IMR-90 (cell line): ENCODE data around the gene SLC25A11. TPM values are rescaled to one million over a fixed set of nuclear protein-coding genes. Genes with fewer than 3 reads are reported as not detected.

Experiments
- ATAC-seq: fragments of 200-7000 bp; cut with Tn5 transposase; 2 replicates; pipeline ENCODE4 v1.9.1; 2020; ENCODE audit warnings: low read depth, mild to moderate bottlenecking, moderate library complexity
- BruUV-seq: library from RNA; stranded (reverse); fragments of 400-500 nt; replicated peaks from 2 replicates; lab custom pipeline; 2021; lab: Mats Ljungman, UMichigan
- CTCF ChIA-PET: fragments of 300-600 bp; formaldehyde crosslinking; extraction: SDS; loops from one replicate; lab custom pipeline; 2021; ENCODE audit warnings: antibody characterized with exemption; lab: Yijun Ruan, JAX
- POLR2A ChIA-PET: fragments of 300-600 bp; sonication (Branson Sonifier 250); formaldehyde crosslinking; loops from one replicate; lab custom pipeline; 2022; ENCODE audit warnings: antibody characterized with exemption; ENCODE audit not compliant: unreplicated experiment; lab: Charles Lee
- DNase-seq: peaks from one replicate; pipeline ENCODE4 v3.0.0; 2013
- H2AFZ ChIP-seq: replicated peaks from 2 replicates; pipeline ENCODE3; 2013; ENCODE audit warnings: low read length, mild to moderate bottlenecking; ENCODE audit not compliant: poor library complexity
- H2AK5ac ChIP-seq: 2 replicates; pipeline ENCODE4 v1.6.1; 2013; ENCODE audit warnings: low read depth, low read length, inconsistent platforms
- H2AK9ac ChIP-seq: replicated peaks from 2 replicates; pipeline ENCODE3; 2013; ENCODE audit warnings: mild to moderate bottlenecking, low read depth, low read length, moderate library complexity; ENCODE audit not compliant: poor library complexity
- H2BK120ac ChIP-seq: 2 replicates; pipeline ENCODE4 v1.6.1; 2013; ENCODE audit warnings: low read depth, low read length, inconsistent platforms
- H2BK15ac ChIP-seq: 3 replicates; pipeline ENCODE4 v1.6.1; 2013; ENCODE audit warnings: low read depth, low read length, inconsistent platforms
- H2BK20ac ChIP-seq: 2 replicates; pipeline ENCODE4 v1.6.1; 2013; ENCODE audit warnings: low read depth, mild to moderate bottlenecking, inconsistent platforms, low read length, moderate library complexity
- H2BK5ac ChIP-seq: 2 replicates; pipeline ENCODE4 v1.6.1; 2013; ENCODE audit warnings: mild to moderate bottlenecking, low read depth, low read length, inconsistent platforms; ENCODE audit not compliant: poor library complexity, severe bottlenecking
- H3K14ac ChIP-seq: replicated peaks from 2 replicates; pipeline ENCODE4 v1.6.1; 2013; ENCODE audit warnings: low read depth, low read length, inconsistent platforms
- H3K18ac ChIP-seq: 2 replicates; pipeline ENCODE4 v1.6.1; 2013; ENCODE audit warnings: low read depth, low read length, control low read depth
- H3K23ac ChIP-seq: 2 replicates; pipeline ENCODE4 v1.6.1; 2013; ENCODE audit warnings: low read depth, low read length, inconsistent platforms
- H3K27ac ChIP-seq: 2 replicates; pipeline ENCODE4 v1.5.1; 2013; ENCODE audit warnings: mild to moderate bottlenecking, control low read depth, low read length; ENCODE audit not compliant: insufficient read depth
- H3K27me3 ChIP-seq: 2 replicates; pipeline ENCODE4 v1.6.1; 2013; ENCODE audit warnings: low read length; ENCODE audit not compliant: control insufficient read depth, insufficient read depth
- H3K36me3 ChIP-seq: 2 replicates; pipeline ENCODE4 v1.6.1; 2013; ENCODE audit warnings: low read length, mixed read lengths; ENCODE audit not compliant: control insufficient read depth, insufficient read depth
- H3K4ac ChIP-seq: 2 replicates; pipeline ENCODE4 v1.6.1; 2013; ENCODE audit warnings: low read depth, low read length, inconsistent platforms
- H3K4me1 ChIP-seq: 2 replicates; pipeline ENCODE4 v1.6.1; 2013; ENCODE audit warnings: low read length, mixed read lengths; ENCODE audit not compliant: control insufficient read depth, insufficient read depth
- H3K4me2 ChIP-seq: 2 replicates; pipeline ENCODE4 v1.6.1; 2013; ENCODE audit warnings: low read depth, mild to moderate bottlenecking, control low read depth, low read length, moderate library complexity
- H3K4me3 ChIP-seq: 2 replicates; pipeline ENCODE4 v1.5.1; 2013; ENCODE audit warnings: low read depth, mild to moderate bottlenecking, control low read depth, low read length, moderate library complexity; ENCODE audit not compliant: insufficient read depth
- H3K56ac ChIP-seq: 2 replicates; pipeline ENCODE4 v1.6.1; 2013; ENCODE audit warnings: low read length, inconsistent platforms; ENCODE audit not compliant: insufficient read depth; ENCODE audit errors: extremely low read depth
- H3K79me1 ChIP-seq, 2 experiments: 2 replicates each; pipeline ENCODE4 v1.6.1; 2013; ENCODE audit warnings: low read length in 2 of 2, inconsistent platforms in 1 of 2, low read depth in 1 of 2
- H3K9ac ChIP-seq: 2 replicates; pipeline ENCODE4 v1.6.1; 2013; ENCODE audit warnings: low read depth, low read length, control low read depth
- H3K9me1 ChIP-seq: 2 replicates; pipeline ENCODE4 v1.6.1; 2013; ENCODE audit warnings: low read length, inconsistent platforms; ENCODE audit not compliant: insufficient read depth
- H3K9me3 ChIP-seq: 2 replicates; pipeline ENCODE4 v1.6.1; 2013; ENCODE audit warnings: low read length; ENCODE audit not compliant: control insufficient read depth, insufficient read depth
- H4K20me1 ChIP-seq: 2 replicates; pipeline ENCODE4 v1.6.1; 2013; ENCODE audit warnings: low read length, inconsistent platforms; ENCODE audit not compliant: insufficient read depth
- H4K5ac ChIP-seq: 2 replicates; pipeline ENCODE4 v1.6.1; 2013; ENCODE audit warnings: mild to moderate bottlenecking, low read depth, low read length, control low read depth
- H4K8ac ChIP-seq, 2 experiments: 2 replicates each; pipeline ENCODE4 v1.6.1; 2013; ENCODE audit warnings: low read depth in 2 of 2, low read length in 2 of 2, control low read depth in 1 of 2, inconsistent platforms in 1 of 2
- H4K91ac ChIP-seq: 2 replicates; pipeline ENCODE4 v1.6.1; 2013; ENCODE audit warnings: low read depth, low read length, inconsistent platforms; ENCODE audit not compliant: insufficient read depth
- CHD1 ChIP-seq: IDR thresholded peaks from 2 replicates; pipeline ENCODE4 v1.6.1; 2012; ENCODE audit warnings: low read depth, low read length, improper control_type of control experiment
- WGBS, 2 experiments: methylation state at CpG; one replicate each; pipeline versions ENCODE4 v1.1.5 to v1.1.7; 2013; ENCODE audit warnings: missing lambda C conversion rate in 2 of 2; ENCODE audit not compliant: insufficient read length in 1 of 2; ENCODE audit errors: extremely low coverage in 2 of 2; 5-methylcytosine and 5-hydroxymethylcytosine counted together
- dilution Hi-C: fragments of 300-500 bp; cut with HindIII; formaldehyde crosslinking; loops from one replicate; pipeline ENCODE4 v1.14.3; 2018; ENCODE audit warnings: low sequenced_read_pairs; ENCODE audit not compliant: unreplicated experiment
- in situ Hi-C: fragments of 300-500 bp; cut with MboI; formaldehyde crosslinking; loops from 3 replicates; pipeline ENCODE4 v1.14.3; 2019; ENCODE audit warnings: low sequenced_read_pairs, inconsistent platforms, mixed read lengths
- intact Hi-C: fragments of 100-400 bp; cut with micrococcal nuclease; formaldehyde crosslinking; loops from 2 replicates; pipeline ENCODE4 v1.10.0; 2022
- polyA plus RNA-seq, 3 experiments: library from polyadenylated mRNA; depleted of rRNA; stranded (reverse); fragments of >200 nt; gene quantifications; 2 replicates each; pipeline ENCODE4 v1.2.3, GENCODE V29; 2012; ENCODE audit warnings: low replicate concordance in 1 of 3
- total RNA-seq: library from RNA; depleted of rRNA; stranded (reverse); fragments of >200 nt; gene quantifications from 2 replicates; pipeline ENCODE4 v1.2.3, GENCODE V29; 2012
- TF ChIP-seq, protein P1 (sequence below): fragments of 150-350 bp; IDR thresholded peaks from 2 replicates; pipeline ENCODE4 v1.6.1; 2016; ENCODE audit warnings: low read depth, mild to moderate bottlenecking, low read length, moderate library complexity, borderline replicate concordance

Gene SLC25A11
- total and polyA plus RNA-seq, 2 of the 4 experiments (the other 2 are of a cell fraction), result 35.0 to 62.2 TPM

DNA sequence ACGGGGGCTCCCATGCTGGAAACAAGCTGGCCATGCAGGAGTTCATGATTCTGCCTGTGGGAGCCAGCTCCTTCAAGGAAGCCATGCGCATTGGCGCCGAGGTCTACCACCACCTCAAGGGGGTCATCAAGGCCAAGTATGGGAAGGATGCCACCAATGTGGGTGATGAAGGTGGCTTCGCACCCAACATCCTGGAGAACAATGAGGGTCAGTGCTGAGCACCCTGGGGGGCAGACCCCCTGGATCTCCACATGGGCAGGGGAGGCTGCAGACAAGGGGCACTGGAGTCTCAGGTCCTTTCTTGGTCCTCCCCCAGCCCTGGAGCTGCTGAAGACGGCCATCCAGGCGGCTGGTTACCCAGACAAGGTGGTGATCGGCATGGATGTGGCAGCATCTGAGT is 15.2 kb upstream of the SLC25A11 start:
- H3K14ac ChIP-seq, result no peak overlapping the region
- H3K79me1 ChIP-seq, result peaks cover 12 to 27% of the 10 kb centered on the region in 2 experiments; a peak in 3 of 4 replicates
- H2AK9ac ChIP-seq, result peak overlapping the region; percentile 28
- H3K36me3 ChIP-seq, result peaks cover 12% of the 10 kb centered on the region
- no peak overlapping the region for H2BK5ac ChIP-seq
- no peaks in the 10 kb centered on the region for H4K20me1 ChIP-seq
- no peak overlapping the region for H2BK120ac ChIP-seq
- in situ Hi-C loops (no loop called here), dilution Hi-C loops (no loop called here), intact Hi-C loops (no loop called here)
- no peak overlapping the region for H4K8ac ChIP-seq
- no peak overlapping the region for H4K91ac ChIP-seq
- no peak overlapping the region for H3K4ac ChIP-seq
- no peak overlapping the region for H2AK5ac ChIP-seq
- no peak overlapping the region for H3K56ac ChIP-seq
- no peak overlapping the region for H3K23ac ChIP-seq
- TF ChIP-seq CHD1, result no peak
- TF ChIP-seq, protein P1, sequence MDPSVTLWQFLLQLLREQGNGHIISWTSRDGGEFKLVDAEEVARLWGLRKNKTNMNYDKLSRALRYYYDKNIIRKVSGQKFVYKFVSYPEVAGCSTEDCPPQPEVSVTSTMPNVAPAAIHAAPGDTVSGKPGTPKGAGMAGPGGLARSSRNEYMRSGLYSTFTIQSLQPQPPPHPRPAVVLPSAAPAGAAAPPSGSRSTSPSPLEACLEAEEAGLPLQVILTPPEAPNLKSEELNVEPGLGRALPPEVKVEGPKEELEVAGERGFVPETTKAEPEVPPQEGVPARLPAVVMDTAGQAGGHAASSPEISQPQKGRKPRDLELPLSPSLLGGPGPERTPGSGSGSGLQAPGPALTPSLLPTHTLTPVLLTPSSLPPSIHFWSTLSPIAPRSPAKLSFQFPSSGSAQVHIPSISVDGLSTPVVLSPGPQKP, result no peak
- no peak overlapping the region for H3K4me2 ChIP-seq
- no peak overlapping the region for H3K27ac ChIP-seq
- H2BK20ac ChIP-seq, result no peak overlapping the region
- H4K5ac ChIP-seq, result no peak overlapping the region
- peaks cover 28% of the 10 kb centered on the region for H3K4me1 ChIP-seq
- H3K9me3 ChIP-seq, result no peaks in the 10 kb centered on the region
- ChIA-PET CTCF (no interaction called here), POLR2A (interaction anchor here (0.6 kb wide), 1 partner anchor 12 kb away, joined by 8 read pairs; no protein-coding TSS in a partner anchor)
- no peak for DNase-seq
- 100% methylated on average over 3 of the region's 8 CpGs; no CpG with 5 or more reads in 1 of the 2 experiments for WGBS, 2 experiments
- no peaks in the 10 kb centered on the region for H3K27me3 ChIP-seq
- no peak overlapping the region for H3K4me3 ChIP-seq
- ATAC-seq, result no peak
- BruUV-seq, result no TSS peak
- no peak overlapping the region for H2BK15ac ChIP-seq
- no peak overlapping the region for H2AFZ ChIP-seq
- H3K9me1 ChIP-seq, result peaks cover 27% of the 10 kb centered on the region; the same call in 1 of the 2 replicates
- no peak overlapping the region for H3K9ac ChIP-seq
- H3K18ac ChIP-seq, result no peak overlapping the region
